GM13976 (cell line): ENCODE measurements around the gene TRIM49C.
"Not testable (repeated sequence)": the region's sequence is repeated elsewhere in the genome, so short reads cannot be mapped to it uniquely, and the experiment has no call there.

Experiments used
- DNase-seq: peaks from one replicate; pipeline ENCODE4 v3.0.0; 2012; ENCODE audit warnings: low spot score
- in situ Hi-C: fragments of 300-500 bp; cut with MboI; formaldehyde crosslinking; loops from one replicate; pipeline ENCODE4 v1.12.0; 2022; ENCODE audit warnings: low sequenced_read_pairs, mixed read lengths, inconsistent platforms; ENCODE audit not compliant: unreplicated experiment

TRIM49C gene, protein sequence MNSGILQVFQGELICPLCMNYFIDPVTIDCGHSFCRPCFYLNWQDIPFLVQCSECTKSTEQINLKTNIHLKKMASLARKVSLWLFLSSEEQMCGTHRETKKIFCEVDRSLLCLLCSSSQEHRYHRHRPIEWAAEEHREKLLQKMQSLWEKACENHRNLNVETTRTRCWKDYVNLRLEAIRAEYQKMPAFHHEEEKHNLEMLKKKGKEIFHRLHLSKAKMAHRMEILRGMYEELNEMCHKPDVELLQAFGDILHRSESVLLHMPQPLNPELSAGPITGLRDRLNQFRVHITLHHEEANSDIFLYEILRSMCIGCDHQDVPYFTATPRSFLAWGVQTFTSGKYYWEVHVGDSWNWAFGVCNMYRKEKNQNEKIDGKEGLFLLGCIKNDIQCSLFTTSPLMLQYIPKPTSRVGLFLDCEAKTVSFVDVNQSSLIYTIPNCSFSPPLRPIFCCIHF

DNA sequence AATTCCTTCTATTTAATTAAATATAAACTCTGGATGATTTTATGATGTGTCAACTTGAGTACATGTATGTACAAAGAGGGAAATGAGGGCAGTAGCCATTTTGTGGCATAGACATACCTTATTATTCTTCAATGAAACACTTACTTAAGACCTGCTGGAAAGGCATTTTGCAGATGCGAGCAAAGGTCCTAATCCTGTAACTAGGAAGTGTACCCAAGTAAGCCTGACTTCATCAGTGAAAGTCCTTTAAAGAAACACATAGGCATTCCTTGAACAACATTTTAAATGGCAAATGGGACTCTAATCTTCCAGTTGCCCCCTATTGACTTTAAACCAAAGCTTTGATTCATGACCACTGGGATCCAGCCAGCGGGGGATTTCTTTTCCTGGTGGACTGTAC lies at the start of gene TRIM49C:
Gene TRIM49C, plus strand, starts transcription at position 301 of the 400 bp plus-strand sequence. CDS start 4,106 bp downstream, outside the sequence.
- DNase-seq, in situ Hi-C loops: not testable (repeated sequence)

DNA sequence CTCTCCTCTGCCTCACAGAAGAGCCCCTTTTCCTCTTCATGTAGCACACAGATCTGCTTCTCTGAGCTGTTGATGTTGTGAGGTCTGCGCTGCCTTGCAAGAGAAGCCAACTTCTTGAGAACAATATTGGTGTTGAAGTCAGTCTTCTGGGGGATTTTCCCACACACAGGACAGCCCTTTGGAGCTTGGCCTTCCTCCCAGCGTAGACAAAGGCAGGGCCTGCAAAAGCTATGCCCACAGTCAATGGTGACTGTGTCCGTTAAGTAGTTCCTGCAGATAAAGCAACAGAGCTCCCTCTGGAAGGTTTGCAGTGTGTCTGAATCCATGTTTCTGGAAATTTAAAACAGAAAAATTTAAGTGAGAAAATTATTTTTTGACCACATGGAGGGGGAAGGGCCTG lies 6.7 kb upstream of the TRIM49C start:
- in situ Hi-C loops, DNase-seq: not testable (repeated sequence)

DNA sequence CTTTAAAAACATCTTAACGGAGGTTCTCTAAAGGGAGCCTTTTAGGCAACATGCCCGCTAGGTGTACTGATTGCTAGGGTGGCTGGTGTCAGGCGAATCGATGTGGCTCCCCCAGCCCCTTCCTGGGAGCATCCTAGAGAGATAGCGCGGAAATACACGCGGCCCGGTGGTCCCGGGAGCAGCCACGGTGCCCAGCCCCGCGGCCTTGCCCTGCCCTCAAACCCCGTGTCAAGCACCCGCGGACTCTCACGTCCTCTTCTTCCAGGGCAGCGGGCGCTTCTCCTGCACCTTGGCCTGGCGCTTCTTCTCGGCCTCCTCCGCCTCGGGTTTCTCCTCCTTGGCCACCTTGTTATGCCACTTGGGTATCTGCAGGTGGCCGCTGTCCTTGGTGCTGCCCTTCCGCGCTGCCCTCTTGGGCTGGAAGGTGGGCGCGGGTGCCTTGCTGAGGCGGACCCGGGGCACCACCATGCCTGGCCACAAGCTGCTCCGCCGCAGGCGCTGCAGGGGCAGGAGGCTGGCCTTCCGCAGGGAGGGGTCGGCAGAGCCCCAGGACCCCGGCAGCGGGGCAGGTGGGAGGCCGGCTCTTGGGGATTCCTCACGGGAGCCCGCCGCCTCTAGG lies 20.8 kb downstream of the TRIM49C start:
- DNase-seq, in situ Hi-C loops: not testable (repeated sequence)

DNA sequence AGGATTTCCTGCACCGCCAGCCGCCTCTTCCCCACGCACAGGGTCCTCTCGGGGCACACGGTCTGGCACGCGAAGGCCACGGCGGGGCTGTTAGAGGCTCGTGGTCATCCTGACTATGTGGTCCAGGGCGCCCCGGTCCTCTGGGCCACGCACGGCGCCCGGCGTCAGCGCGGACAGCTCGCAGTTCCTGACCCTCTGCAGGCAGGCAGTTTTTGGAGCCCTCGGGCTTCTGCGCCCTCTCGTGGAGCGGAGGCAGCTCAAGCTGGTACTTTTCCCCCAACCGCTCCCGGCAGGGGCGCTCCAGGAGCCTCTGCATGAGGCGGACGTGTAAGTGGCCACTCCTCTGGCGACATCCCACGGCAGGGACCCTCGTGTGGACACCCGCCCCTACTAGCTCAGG lies 21.4 kb downstream of the TRIM49C start:
- DNase-seq = not testable (repeated sequence)

DNA sequence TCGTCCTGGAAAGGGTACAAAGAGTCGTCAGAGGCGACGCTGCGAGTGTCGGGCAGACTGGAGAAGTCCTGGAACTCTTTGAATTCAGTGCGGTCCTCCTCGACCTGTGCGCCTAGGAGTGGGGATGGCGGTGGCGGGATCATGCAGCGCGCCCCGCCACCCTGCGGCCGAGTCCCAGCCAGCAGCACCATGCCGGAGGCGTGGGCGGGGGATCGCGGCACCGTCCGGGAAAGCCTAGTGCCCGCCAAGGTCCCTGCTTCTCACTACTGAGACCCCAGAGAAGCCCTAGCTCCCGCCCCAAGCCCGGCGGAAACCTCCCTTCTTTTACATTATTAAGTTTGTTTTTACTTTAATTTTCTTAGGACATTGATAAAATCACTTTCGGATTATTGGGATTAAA lies 22.6 kb downstream of the TRIM49C start:
- DNase-seq, in situ Hi-C loops: not testable (repeated sequence)

More for the DNA sequence above, 21.4 kb downstream of the TRIM49C start:
- in situ Hi-C loops = not testable (repeated sequence)

DNA sequence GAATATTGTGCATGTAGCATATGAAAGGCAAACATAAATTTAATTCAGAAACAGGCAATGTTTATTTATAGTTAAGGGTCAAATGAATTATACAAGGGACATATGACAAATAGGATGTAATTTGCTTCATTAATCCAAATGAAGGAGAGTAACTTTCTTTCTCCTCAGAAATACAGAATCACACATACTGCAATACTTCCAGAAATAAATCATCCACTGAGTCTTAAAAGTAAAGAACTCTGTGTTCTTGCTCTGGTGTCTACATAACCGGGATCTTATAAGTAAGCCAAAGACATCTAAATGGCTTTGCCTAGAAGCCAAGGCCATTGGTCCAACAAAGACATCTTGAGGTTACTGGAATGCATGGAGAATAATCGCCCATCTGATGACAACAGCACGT lies 54.7 kb downstream of the TRIM49C start, which contains the start of gene UBTFL1:
Gene UBTFL1, plus strand, starts transcription at position 301 of the 400 bp plus-strand sequence. Its CDS starts 0 bp downstream, at position 301.
- in situ Hi-C loops = not testable (repeated sequence)

DNA sequence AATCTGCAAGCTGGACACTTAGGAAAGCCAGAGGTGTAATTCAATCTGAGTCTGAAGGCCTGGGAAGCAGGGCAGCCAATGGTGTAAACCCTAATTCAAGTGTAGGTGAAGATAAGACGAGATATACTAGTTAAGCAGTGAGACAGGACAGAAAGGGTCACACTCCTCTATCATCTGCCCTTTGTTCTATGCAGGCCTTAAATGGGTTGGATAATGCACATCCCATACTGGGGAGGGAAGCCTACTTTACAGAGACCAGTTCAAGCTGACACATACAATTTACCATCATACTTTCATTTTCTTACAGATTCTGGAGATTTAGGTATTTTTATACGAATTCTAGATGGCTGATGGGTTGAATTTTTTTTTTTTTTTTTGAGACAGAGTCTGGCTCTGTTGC lies 57.8 kb downstream of the TRIM49C start:
- DNase-seq, in situ Hi-C loops: not testable (repeated sequence)

More for the DNA sequence above, 54.7 kb downstream of the TRIM49C start, which contains the start of gene UBTFL1:
- DNase-seq = not testable (repeated sequence)
